ENCODE results near the gene GPSM1. TPM values are rescaled to one million over a fixed set of nuclear protein-coding genes. Genes with fewer than 3 reads are reported as not detected.

Gene GPSM1
- total RNA-seq, 1 experiment from 2014 or later, result 26.4 TPM

- Histone ChIP-seq H3K36me3 (ENCODE audit: control insufficient read depth in 1 of 2, insufficient read depth in 2 of 2, low read length in 2 of 2) (no peaks in the 10 kb centered on the region), H3K9ac (ENCODE audit: low read length) (no peak overlapping the region), H3K79me2 (ENCODE audit: insufficient read depth, low read length) (no peaks in the 10 kb centered on the region), H2AFZ (ENCODE audit: low read depth, low read length, poor library complexity, severe bottlenecking) (no peak overlapping the region), H3K4me2 (ENCODE audit: low read length) (peak overlapping the region; percentile 30), H3K27ac (ENCODE audit: low read depth, low read length) (peak overlapping the region; percentile 10; the same call in 1 of the 2 replicates), H3K4me1 (ENCODE audit: control insufficient read depth in 1 of 2, insufficient read depth in 2 of 2, low read length in 2 of 2) (peaks cover 8 to 12% of the 10 kb centered on the region in 2 experiments; a peak in 3 of 4 replicates), H3K9me3 (ENCODE audit: control insufficient read depth in 1 of 2, insufficient read depth in 1 of 2, low read depth in 1 of 2, low read length in 2 of 2) (peaks cover 0 to 5% of the 10 kb centered on the region in 2 experiments; a peak in 1 of 4 replicates), H3K27me3 (ENCODE audit: insufficient read depth, low read length) (no peaks in the 10 kb centered on the region), H4K20me1 (ENCODE audit: insufficient read depth) (no peaks in the 10 kb centered on the region), H3K4me3 (replicated peaks in 1 of 2; ENCODE audit: low read depth in 1 of 2, low read length in 2 of 2) (no peak overlapping the region), H3K9me2 (ENCODE audit: insufficient read depth) (no peaks in the 10 kb centered on the region)
- TF ChIP-seq MAX (IDR thresholded peaks at IDR 0.05) (no peak), EZH2 (IDR thresholded peaks at IDR 0.05) (no peak), YY1 (IDR thresholded peaks at IDR 0.05; ENCODE audit: extremely low read depth, insufficient replicate concordance, low read depth, low read length) (no peak), JUND (IDR thresholded peaks at IDR 0.05) (no peak), ELF1 (IDR thresholded peaks at IDR 0.05; ENCODE audit: borderline replicate concordance, low read depth) (no peak), CEBPB (IDR thresholded peaks at IDR 0.05; ENCODE audit: low read depth) (no peak), ZNF274 (IDR thresholded peaks at IDR 0.05; ENCODE audit: low read depth, low read length) (no peak), REST (IDR thresholded peaks at IDR 0.05; ENCODE audit: low read depth) (no peak), ZBTB33 (IDR thresholded peaks at IDR 0.05; ENCODE audit: extremely low read depth, insufficient replicate concordance, low read length) (no peak), POLR2AphosphoS5 (IDR thresholded peaks at IDR 0.05; ENCODE audit: low read depth, low read length) (no peak)
- TF ChIP-seq, protein P1, sequence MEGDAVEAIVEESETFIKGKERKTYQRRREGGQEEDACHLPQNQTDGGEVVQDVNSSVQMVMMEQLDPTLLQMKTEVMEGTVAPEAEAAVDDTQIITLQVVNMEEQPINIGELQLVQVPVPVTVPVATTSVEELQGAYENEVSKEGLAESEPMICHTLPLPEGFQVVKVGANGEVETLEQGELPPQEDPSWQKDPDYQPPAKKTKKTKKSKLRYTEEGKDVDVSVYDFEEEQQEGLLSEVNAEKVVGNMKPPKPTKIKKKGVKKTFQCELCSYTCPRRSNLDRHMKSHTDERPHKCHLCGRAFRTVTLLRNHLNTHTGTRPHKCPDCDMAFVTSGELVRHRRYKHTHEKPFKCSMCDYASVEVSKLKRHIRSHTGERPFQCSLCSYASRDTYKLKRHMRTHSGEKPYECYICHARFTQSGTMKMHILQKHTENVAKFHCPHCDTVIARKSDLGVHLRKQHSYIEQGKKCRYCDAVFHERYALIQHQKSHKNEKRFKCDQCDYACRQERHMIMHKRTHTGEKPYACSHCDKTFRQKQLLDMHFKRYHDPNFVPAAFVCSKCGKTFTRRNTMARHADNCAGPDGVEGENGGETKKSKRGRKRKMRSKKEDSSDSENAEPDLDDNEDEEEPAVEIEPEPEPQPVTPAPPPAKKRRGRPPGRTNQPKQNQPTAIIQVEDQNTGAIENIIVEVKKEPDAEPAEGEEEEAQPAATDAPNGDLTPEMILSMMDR (IDR thresholded peaks at IDR 0.05 in 2 of 3, conservative IDR thresholded peaks at IDR 0.05 in 1 of 3; ENCODE audit: borderline replicate concordance in 1 of 3, insufficient read depth in 1 of 3, low read depth in 2 of 3, low read length in 2 of 3), result no peak
- peak; percentile 58 for ATAC-seq
- intact Hi-C loops (cut with micrococcal nuclease), result no loop called here
- BruUV-seq (replicated peaks), result no TSS peak
- no peak for DNase-seq (ENCODE audit: low read depth, low spot score)
- RAD21 ChIA-PET (ENCODE audit: low non-redundant PET in 1 of 2, low total read pairs in 2 of 2, uncharacterized antibody in 2 of 2, unreplicated experiment in 2 of 2), result no interaction called here
- POLR2A ChIA-PET, result no interaction called here
- CTCF ChIA-PET, result no interaction called here
These were observed 30.2 kb upstream of the GPSM1 start for GRCh38 chr9:136297016-136297691.

Measured in HCT116 (cell line).